ENCODE data around the gene C2orf74.
"Not testable (repeated sequence)": the region's sequence is repeated elsewhere in the genome, so short reads cannot be mapped to it uniquely, and the experiment has no call there.

Gene C2orf74

DNA sequence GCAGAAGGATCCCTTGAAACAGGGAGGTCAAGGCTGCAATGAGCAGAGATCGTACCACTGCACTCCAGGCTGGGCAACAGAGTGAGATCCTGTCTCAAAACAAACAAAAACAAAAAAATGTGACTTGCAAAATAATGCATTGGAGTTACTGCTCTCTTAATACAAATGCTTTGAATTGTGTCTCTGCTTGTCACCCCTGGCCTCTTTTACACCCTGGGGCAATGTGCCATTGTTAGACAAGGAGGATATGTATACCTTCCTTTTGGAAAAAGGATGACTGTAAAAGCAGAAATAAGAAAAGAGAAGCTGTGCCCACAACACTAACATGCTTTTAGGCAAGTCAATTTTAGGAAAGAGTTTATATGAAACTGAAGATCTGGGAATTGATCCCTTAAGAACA lies 20.8 kb upstream of the C2orf74 start:
- Histone ChIP-seq H3K4me2 (ENCODE audit: low read depth, low read length, poor library complexity, severe bottlenecking) (no peak overlapping the region), H3K27me3 (ENCODE audit: insufficient read depth, low read length, poor library complexity, severe bottlenecking) (no peaks in the 10 kb centered on the region), H3K79me2 (ENCODE audit: insufficient read depth, low read length) (no peaks in the 10 kb centered on the region), H3K9me2 (replicated peaks; ENCODE audit: low read depth, low read length) (no peaks in the 10 kb centered on the region), H3K9me3 (ENCODE audit: insufficient read depth, low read depth, low read length) (no peaks in the 10 kb centered on the region), H4K20me1 (ENCODE audit: insufficient read depth, low read length, poor library complexity, severe bottlenecking) (no peaks in the 10 kb centered on the region), H3F3A (ENCODE audit: low read depth) (no peaks in the 10 kb centered on the region), H2AFZ (ENCODE audit: low read length) (no peak overlapping the region), H3K9ac (ENCODE audit: low read depth, low read length, poor library complexity, severe bottlenecking) (no peak overlapping the region), H3K4me1 (ENCODE audit: insufficient read depth, low read length, poor library complexity, severe bottlenecking) (no peaks in the 10 kb centered on the region), H3K36me3 (ENCODE audit: insufficient read depth, low read length) (no peaks in the 10 kb centered on the region), H3K4me3 (ENCODE audit: low read length, poor library complexity, severe bottlenecking) (no peak overlapping the region)
- no peak for TF ChIP-seq EZH2phosphoT487 (IDR thresholded peaks at IDR 0.05; ENCODE audit: borderline replicate concordance)
- TF ChIP-seq, protein P1, sequence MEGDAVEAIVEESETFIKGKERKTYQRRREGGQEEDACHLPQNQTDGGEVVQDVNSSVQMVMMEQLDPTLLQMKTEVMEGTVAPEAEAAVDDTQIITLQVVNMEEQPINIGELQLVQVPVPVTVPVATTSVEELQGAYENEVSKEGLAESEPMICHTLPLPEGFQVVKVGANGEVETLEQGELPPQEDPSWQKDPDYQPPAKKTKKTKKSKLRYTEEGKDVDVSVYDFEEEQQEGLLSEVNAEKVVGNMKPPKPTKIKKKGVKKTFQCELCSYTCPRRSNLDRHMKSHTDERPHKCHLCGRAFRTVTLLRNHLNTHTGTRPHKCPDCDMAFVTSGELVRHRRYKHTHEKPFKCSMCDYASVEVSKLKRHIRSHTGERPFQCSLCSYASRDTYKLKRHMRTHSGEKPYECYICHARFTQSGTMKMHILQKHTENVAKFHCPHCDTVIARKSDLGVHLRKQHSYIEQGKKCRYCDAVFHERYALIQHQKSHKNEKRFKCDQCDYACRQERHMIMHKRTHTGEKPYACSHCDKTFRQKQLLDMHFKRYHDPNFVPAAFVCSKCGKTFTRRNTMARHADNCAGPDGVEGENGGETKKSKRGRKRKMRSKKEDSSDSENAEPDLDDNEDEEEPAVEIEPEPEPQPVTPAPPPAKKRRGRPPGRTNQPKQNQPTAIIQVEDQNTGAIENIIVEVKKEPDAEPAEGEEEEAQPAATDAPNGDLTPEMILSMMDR (conservative IDR thresholded peaks at IDR 0.05; ENCODE audit: low read length) = no peak

DNA sequence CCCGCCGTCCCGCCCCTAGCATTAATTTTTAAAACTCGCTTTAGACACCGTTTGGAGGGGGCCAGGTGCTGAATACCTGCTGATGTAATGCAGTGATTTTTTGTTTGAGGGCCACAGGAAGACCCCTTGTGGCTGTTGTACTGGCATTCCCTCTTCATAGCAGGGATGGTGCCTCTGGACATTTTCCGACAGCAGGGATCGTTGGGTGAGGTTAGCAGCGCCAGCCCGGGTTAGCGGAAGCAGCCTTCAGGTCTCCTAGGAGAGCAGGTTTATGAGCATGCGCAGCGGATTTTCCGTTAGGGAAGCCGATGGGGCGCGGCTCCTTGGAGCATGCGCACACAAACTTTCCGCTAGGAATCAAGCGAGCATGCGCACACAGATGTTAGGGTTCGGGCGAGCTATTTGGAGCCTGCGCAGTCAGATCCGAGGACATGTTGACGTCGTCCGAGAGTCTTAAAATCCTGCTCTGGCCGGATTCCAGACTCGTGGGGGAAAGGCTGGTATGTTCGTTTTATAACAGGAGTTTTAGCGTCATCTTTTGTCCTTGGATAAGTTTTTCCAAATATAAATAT lies 17.2 kb upstream of the C2orf74 start:
- Histone ChIP-seq H3K4me1 (ENCODE audit: insufficient read depth, low read length, poor library complexity, severe bottlenecking) (no peaks in the 10 kb centered on the region), H3K36me3 (ENCODE audit: insufficient read depth, low read length) (no peaks in the 10 kb centered on the region), H3K9me2 (replicated peaks; ENCODE audit: low read depth, low read length) (no peaks in the 10 kb centered on the region), H3K27me3 (ENCODE audit: insufficient read depth, low read length, poor library complexity, severe bottlenecking) (no peaks in the 10 kb centered on the region), H3K9me3 (ENCODE audit: insufficient read depth, low read depth, low read length) (no peaks in the 10 kb centered on the region), H3K4me3 (ENCODE audit: low read length, poor library complexity, severe bottlenecking) (no peak overlapping the region), H3K79me2 (ENCODE audit: insufficient read depth, low read length) (no peaks in the 10 kb centered on the region), H3K4me2 (ENCODE audit: low read depth, low read length, poor library complexity, severe bottlenecking) (no peak overlapping the region), H3F3A (ENCODE audit: low read depth) (no peaks in the 10 kb centered on the region), H4K20me1 (ENCODE audit: insufficient read depth, low read length, poor library complexity, severe bottlenecking) (no peaks in the 10 kb centered on the region), H2AFZ (ENCODE audit: low read length) (no peak overlapping the region), H3K9ac (ENCODE audit: low read depth, low read length, poor library complexity, severe bottlenecking) (no peak overlapping the region)
- TF ChIP-seq EZH2phosphoT487 (IDR thresholded peaks at IDR 0.05; ENCODE audit: borderline replicate concordance) = no peak
- TF ChIP-seq, protein P1 (conservative IDR thresholded peaks at IDR 0.05; ENCODE audit: low read length) = no peak

- H3K4me2 ChIP-seq (ENCODE audit: low read depth, low read length, poor library complexity, severe bottlenecking) = no peak overlapping the region
- TF ChIP-seq, protein P1 (conservative IDR thresholded peaks at IDR 0.05; ENCODE audit: low read length) = no peak
- TF ChIP-seq EZH2phosphoT487 (IDR thresholded peaks at IDR 0.05; ENCODE audit: borderline replicate concordance) = no peak
- no peaks in the 10 kb centered on the region for H3K9me3 ChIP-seq (ENCODE audit: insufficient read depth, low read depth, low read length)
- no peaks in the 10 kb centered on the region for H3K36me3 ChIP-seq (ENCODE audit: insufficient read depth, low read length)
- H4K20me1 ChIP-seq (ENCODE audit: insufficient read depth, low read length, poor library complexity, severe bottlenecking) = no peaks in the 10 kb centered on the region
- no peaks in the 10 kb centered on the region for H3K27me3 ChIP-seq (ENCODE audit: insufficient read depth, low read length, poor library complexity, severe bottlenecking)
- H3K4me1 ChIP-seq (ENCODE audit: insufficient read depth, low read length, poor library complexity, severe bottlenecking) = no peaks in the 10 kb centered on the region
- H3K79me2 ChIP-seq (ENCODE audit: insufficient read depth, low read length) = no peaks in the 10 kb centered on the region
- H2AFZ ChIP-seq (ENCODE audit: low read length) = no peak overlapping the region
- no peaks in the 10 kb centered on the region for H3K9me2 ChIP-seq (replicated peaks; ENCODE audit: low read depth, low read length)
- no peak overlapping the region for H3K4me3 ChIP-seq (ENCODE audit: low read length, poor library complexity, severe bottlenecking)
- H3F3A ChIP-seq (ENCODE audit: low read depth) = no peaks in the 10 kb centered on the region
- no peak overlapping the region for H3K9ac ChIP-seq (ENCODE audit: low read depth, low read length, poor library complexity, severe bottlenecking)
These were observed 16.0 kb upstream of the C2orf74 start for GRCh38 chr2:61145990-61146389.

GRCh38 chr2:61148091-61148490 lies 13.9 kb upstream of the C2orf74 start:
- H3K4me1 ChIP-seq (ENCODE audit: insufficient read depth, low read length, poor library complexity, severe bottlenecking); H3K27me3 ChIP-seq (ENCODE audit: insufficient read depth, low read length, poor library complexity, severe bottlenecking); H3K4me2 ChIP-seq (ENCODE audit: low read depth, low read length, poor library complexity, severe bottlenecking); H3K79me2 ChIP-seq (ENCODE audit: insufficient read depth, low read length); H3K36me3 ChIP-seq (ENCODE audit: insufficient read depth, low read length); H3K9ac ChIP-seq (ENCODE audit: low read depth, low read length, poor library complexity, severe bottlenecking); H3F3A ChIP-seq (ENCODE audit: low read depth); H4K20me1 ChIP-seq (ENCODE audit: insufficient read depth, low read length, poor library complexity, severe bottlenecking); H3K4me3 ChIP-seq (ENCODE audit: low read length, poor library complexity, severe bottlenecking); H3K9me3 ChIP-seq (ENCODE audit: insufficient read depth, low read depth, low read length); H3K9me2 ChIP-seq (replicated peaks; ENCODE audit: low read depth, low read length); H2AFZ ChIP-seq (ENCODE audit: low read length): not testable (repeated sequence)
